Activated CD4-positive, alpha-beta T cell treated with anti-CD3 and anti-CD28 coated beads for 1 hour (primary cell): ENCODE results near the gene TMEM120B.
"Not testable (repeated sequence)": the region's sequence is repeated elsewhere in the genome, so short reads cannot be mapped to it uniquely, and the experiment has no call there.

Experiments used
- DNase-seq: peaks from one replicate; pipeline ENCODE4 v3.0.0-alpha.2; 2020

The TMEM120B gene

GRCh38 chr12:121712461-121713256 is at the start of gene TMEM120B:
Gene TMEM120B, plus strand, starts transcription at chr12:121712752. Its CDS starts 144 bp downstream, at chr12:121712896.
- peak; percentile 82 for DNase-seq

GRCh38 chr12:121663610-121663929 is 49.0 kb upstream of the TMEM120B start:
- DNase-seq: no peak

- not testable (repeated sequence) for DNase-seq
Observed at GRCh38 chr12:121666829-121667228, 45.7 kb upstream of the TMEM120B start.

- DNase-seq: peak; percentile 47
Observed at GRCh38 chr12:121668750-121669520, 43.6 kb upstream of the TMEM120B start.

GRCh38 chr12:121669521-121669900 is 43.0 kb upstream of the TMEM120B start, which contains the start of gene MORN3:
Gene MORN3, minus strand, starts transcription at chr12:121669654. Its CDS starts 171 bp downstream, at chr12:121669483.
- no peak for DNase-seq

GRCh38 chr12:121673013-121673511 is 39.5 kb upstream of the TMEM120B start:
- no peak for DNase-seq

- DNase-seq: no peak
Observed at GRCh38 chr12:121676190-121676589, 36.4 kb upstream of the TMEM120B start.

- DNase-seq: no peak
Observed at GRCh38 chr12:121678305-121678704, 34.2 kb upstream of the TMEM120B start.

GRCh38 chr12:121678716-121679300 is 33.7 kb upstream of the TMEM120B start:
- DNase-seq: no peak

GRCh38 chr12:121679661-121680197 is 32.8 kb upstream of the TMEM120B start:
- DNase-seq: not testable (repeated sequence)

GRCh38 chr12:121688966-121689365 is 23.6 kb upstream of the TMEM120B start:
- no peak for DNase-seq

- no peak for DNase-seq
Observed at GRCh38 chr12:121689430-121689829, 23.1 kb upstream of the TMEM120B start.

GRCh38 chr12:121692744-121693143 is 19.8 kb upstream of the TMEM120B start:
- DNase-seq: not testable (repeated sequence)

GRCh38 chr12:121693155-121693687 is 19.3 kb upstream of the TMEM120B start:
- no peak for DNase-seq

GRCh38 chr12:121697093-121697698 is 15.4 kb upstream of the TMEM120B start:
- no peak for DNase-seq

- DNase-seq: not testable (repeated sequence)
Observed at GRCh38 chr12:121697861-121698260, 14.7 kb upstream of the TMEM120B start.

GRCh38 chr12:121701667-121702277 is 10.8 kb upstream of the TMEM120B start:
- no peak for DNase-seq

- no peak for DNase-seq
Observed at GRCh38 chr12:121702944-121703343, 9.6 kb upstream of the TMEM120B start.

- no peak for DNase-seq
Observed at GRCh38 chr12:121705514-121705913, 7.0 kb upstream of the TMEM120B start.

- DNase-seq: no peak
Observed at GRCh38 chr12:121708313-121709063, 4.1 kb upstream of the TMEM120B start.

- DNase-seq: not testable (repeated sequence)
Observed at GRCh38 chr12:121709064-121709424, 3.5 kb upstream of the TMEM120B start.
